Heart left ventricle (tissue), 16 donors: ENCODE measurements around the gene SMR3A. TPM values are rescaled to one million over a fixed set of nuclear protein-coding genes. Genes with fewer than 3 reads are reported as not detected.

Experiments
- ATAC-seq, 4 donors: fragments of 200-7000 bp; cut with Tn5 transposase; one replicate each; pipeline ENCODE4 v1.9.1; 2020 to 2022; ENCODE audit warnings: moderate library complexity in 4 of 4, mild to moderate bottlenecking in 3 of 4, moderate number of reproducible peaks in 1 of 4
- DNase-seq, 5 donors: peaks; one replicate each; pipeline ENCODE4 v3.0.0-alpha.2; 2020
- H3K27ac ChIP-seq, 12 donors: fragments of 200-600 bp; sonication (generic) in 4 of 12; one replicate each; pipeline versions ENCODE4 v1.5.0 to v1.8.0; 2016 to 2022; ENCODE audit warnings: mild to moderate bottlenecking in 2 of 12
- H3K27me3 ChIP-seq, 9 donors: fragments of 200-600 bp; sonication (generic) in 2 of 9; one replicate each; pipeline versions ENCODE4 v1.5.1 to v1.8.0; 2016 to 2022; ENCODE audit warnings: mild to moderate bottlenecking in 3 of 9
- H3K36me3 ChIP-seq, 9 donors: fragments of 200-600 bp; sonication (generic) in 2 of 9; one replicate each; pipeline versions ENCODE4 v1.5.0 to v1.8.0; 2018 to 2022; ENCODE audit warnings: mild to moderate bottlenecking in 2 of 9
- H3K4me1 ChIP-seq, 12 donors: fragments of 200-600 bp; sonication (generic) in 4 of 12; one replicate each; pipeline versions ENCODE4 v1.5.0 to v1.8.0; 2016 to 2022; ENCODE audit warnings: mild to moderate bottlenecking in 3 of 12
- H3K4me3 ChIP-seq, 12 donors: fragments of 200-600 bp; sonication (generic) in 4 of 12; one replicate each; pipeline versions ENCODE4 v1.5.0 to v1.8.0; 2017 to 2022; ENCODE audit warnings: mild to moderate bottlenecking in 9 of 12, moderate library complexity in 4 of 12
- H3K9me3 ChIP-seq, 12 donors: fragments of 200-600 bp; sonication (generic) in 4 of 12; one replicate each; pipeline versions ENCODE4 v1.5.0 to v1.8.0; 2016 to 2022; ENCODE audit warnings: mild to moderate bottlenecking in 1 of 12
- CTCF ChIP-seq, 12 donors: fragments of 200-600 bp; sonication (generic) in 4 of 12; IDR thresholded peaks; one replicate each; pipeline versions ENCODE4 v1.5.0 to v1.8.0; 2018 to 2022; ENCODE audit warnings: antibody characterized with exemption in 12 of 12, mild to moderate bottlenecking in 5 of 12
- POLR2A ChIP-seq, 2 donors: fragments of 450-650 bp; IDR thresholded peaks; one replicate each; pipeline ENCODE4 v1.6.1; 2017; ENCODE audit warnings: antibody characterized with exemption in 2 of 2, mild to moderate bottlenecking in 2 of 2, moderate library complexity in 2 of 2
- WGBS, 4 donors: extraction: QIAGEN DNeasy Blood & Tissue Kit in 2 of 4; methylation state at CpG; one replicate each; pipeline versions ENCODE4 v1.1.5 to v1.1.7; 2013 to 2018; 5-methylcytosine and 5-hydroxymethylcytosine counted together
- intact Hi-C, 10 donors: fragments of 100-400 bp; cut with DNase I; formaldehyde crosslinking; loops; one replicate each; pipeline versions ENCODE4 v1.11.1 to v1.14.2; 2022
- polyA plus RNA-seq, 2 donors: library from polyadenylated mRNA; stranded (reverse); fragments of 200-250 nt; gene quantifications; one replicate each; pipeline ENCODE4 v1.2.3, GENCODE V29; 2013
- total RNA-seq, 9 donors: library from RNA; depleted of rRNA in 2 of 9; stranded (reverse); fragments of >200 nt in 2 of 9; fragmentation: NEBNext Ultra II Directional in 3 of 9; extraction: Animal tissue kit (Norgen Biotek cat#: 25700) in 3 of 9; gene quantifications; one replicate each; pipeline versions ENCODE4 v1.1.0 to v1.2.4, GENCODE V29; 2016 to 2023
- donor health status: ischemic (EF 13 %, LVEDD 7.1; RV severe dilation, severe dysfunction).
- donor health status: healthy with polysubstance abuse.
- donor health status: DM: no; HTN: yes; CAD: no.
- donor health status: DM: no; HTN: no; CAD: no.
- donor health status: ischemic (EF 25% LVEDD 6.9; RV normal size, moderate dysfunction).
- donor health status: ischemic (EF 25% LVEDD 5.7; RV mildly dilated, moderate dysfunction).
- donor health status: healthy.
- donor health status: DM: yes; HTN: yes; CAD: no.
- donor health status: ischemic (EF 35%, LVEDD 5.7; RV mildly dilated, moderate dysfunction).
- donor health status: nonischemic (EF 11% LVEDD 7.7; RV severe dilation, severe dysfunction).
- donor health status: DM: yes; HTN: yes; CAD: no.
- donor health status: PGD.
- donor health status: ischemic (EF 29% LVEDD 5.4; RV normal size, mild dysfunction).
- donor health status: nonischemic (EF 23%, LVEDD 6.1; RV moderate dilation, normal function).

SMR3A gene
- total and polyA plus RNA-seq, 11 donors = not detected

GRCh38 chr4:70359115-70359661 is 1.4 kb upstream of the SMR3A start:
- intact Hi-C loops = no loop called here
- H3K9me3 ChIP-seq = peaks cover 0 to 5% (median 0%) of the 10 kb centered on the region in 12 donors
- no peak for TF ChIP-seq POLR2A (IDR thresholded peaks at IDR 0.05)
- TF ChIP-seq CTCF (IDR thresholded peaks at IDR 0.05) = no peak
- no peak overlapping the region for H3K27ac ChIP-seq
- ATAC-seq = no peak
- H3K27me3 ChIP-seq = no peaks in the 10 kb centered on the region
- no peaks in the 10 kb centered on the region for H3K4me1 ChIP-seq
- no peak for DNase-seq
- no peak overlapping the region for H3K4me3 ChIP-seq
- 42 to 54% (median 46%) methylated on average over 3 of the region's 3 CpGs for WGBS, 4 donors
- H3K36me3 ChIP-seq = no peaks in the 10 kb centered on the region

GRCh38 chr4:70364002-70364401 is 3.4 kb downstream of the SMR3A start:
- Histone ChIP-seq H3K27ac (no peak overlapping the region), H3K4me1 (no peaks in the 10 kb centered on the region), H3K36me3 (no peaks in the 10 kb centered on the region), H3K4me3 (no peak overlapping the region), H3K27me3 (no peaks in the 10 kb centered on the region), H3K9me3 (no peaks in the 10 kb centered on the region)
- WGBS, 4 donors = 82 to 88% (median 87%) methylated on average over 5 of the region's 5 CpGs
- DNase-seq (no peak), ATAC-seq (no peak)
- TF ChIP-seq CTCF (IDR thresholded peaks at IDR 0.05) (no peak), POLR2A (IDR thresholded peaks at IDR 0.05) (no peak)
- intact Hi-C loops = no loop called here

- intact Hi-C loops = no loop called here
- Histone ChIP-seq H3K27ac (no peak overlapping the region), H3K4me3 (no peak overlapping the region), H3K4me1 (no peaks in the 10 kb centered on the region), H3K27me3 (no peaks in the 10 kb centered on the region), H3K9me3 (no peaks in the 10 kb centered on the region), H3K36me3 (no peaks in the 10 kb centered on the region)
- no peak for ATAC-seq
- no peak for TF ChIP-seq CTCF (IDR thresholded peaks at IDR 0.05)
- no peak for TF ChIP-seq POLR2A (IDR thresholded peaks at IDR 0.05)
- WGBS, 4 donors = 48 to 61% (median 56%) methylated on average over 2 of the region's 2 CpGs
- no peak for DNase-seq
These were observed 4.9 kb downstream of the SMR3A start for GRCh38 chr4:70365479-70365878.

- ATAC-seq (no peak), DNase-seq (no peak)
- Histone ChIP-seq H3K9me3 (no peaks in the 10 kb centered on the region), H3K4me1 (no peaks in the 10 kb centered on the region), H3K27me3 (no peaks in the 10 kb centered on the region), H3K36me3 (no peaks in the 10 kb centered on the region), H3K27ac (no peak overlapping the region), H3K4me3 (no peak overlapping the region)
- TF ChIP-seq POLR2A (IDR thresholded peaks at IDR 0.05) = no peak
- TF ChIP-seq CTCF (IDR thresholded peaks at IDR 0.05) = no peak
- WGBS, 4 donors = 90 to 97% (median 94%) methylated on average over 1 of the region's 1 CpG
- intact Hi-C loops = no loop called here
These were observed 7.3 kb downstream of the SMR3A start for GRCh38 chr4:70367813-70368212.
